ENCODE measurements around the gene LZTS2. TPM values are rescaled to one million over a fixed set of nuclear protein-coding genes. Genes with fewer than 3 reads are reported as not detected.
"Not testable (repeated sequence)": the region's sequence is repeated elsewhere in the genome, so short reads cannot be mapped to it uniquely, and the experiment has no call there.

LZTS2 gene
- total RNA-seq, 3 donors from 2014 or later = 9.3 to 10.2 (median 9.8) TPM

DNA sequence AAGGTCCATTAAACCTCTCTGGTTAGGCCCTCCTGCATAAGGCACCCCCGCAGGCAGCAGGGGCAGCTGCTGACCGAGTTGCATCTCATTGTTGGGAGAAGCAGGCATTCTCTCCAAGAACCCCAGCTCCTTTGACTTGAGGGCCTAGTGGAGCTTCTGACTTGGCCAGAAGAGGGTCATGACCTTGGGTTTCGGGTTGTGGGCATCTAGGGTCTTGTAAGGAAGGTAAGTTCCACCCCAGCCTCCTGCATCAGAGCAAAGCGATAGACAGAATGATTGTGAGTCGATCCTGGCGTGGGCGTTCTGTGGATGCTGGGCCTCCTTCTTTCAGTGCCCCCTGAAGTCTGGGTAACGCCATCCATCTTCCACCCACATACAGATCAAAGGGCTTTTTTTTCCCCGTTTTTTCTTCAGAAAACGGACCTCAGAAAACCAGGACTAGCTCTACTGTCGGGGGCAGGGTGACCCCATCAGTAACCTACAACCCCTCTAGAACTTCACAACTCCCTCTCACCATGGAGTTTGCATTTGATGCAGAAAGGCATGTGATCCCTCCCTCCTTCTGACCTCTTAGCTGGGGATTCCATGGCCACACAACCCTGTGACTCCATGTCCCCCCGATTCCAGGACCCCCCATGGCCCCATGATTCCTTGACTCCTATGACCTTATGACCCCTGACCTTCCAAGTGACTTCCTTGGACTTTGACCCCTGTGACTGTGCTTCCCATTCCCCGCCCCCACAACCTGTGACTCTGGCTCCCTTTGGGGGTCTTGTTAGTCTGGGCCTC is 27.3 kb upstream of the LZTS2 start:
- H3K36me3 Mint-ChIP-seq (ENCODE audit: insufficient read depth) = peaks cover 2% of the 10 kb centered on the region
- no peaks in the 10 kb centered on the region for H3K27me3 Mint-ChIP-seq (ENCODE audit: low read depth)
- DNase-seq = no peak
- no peaks in the 10 kb centered on the region for H3K9me3 Mint-ChIP-seq
- H3K4me3 Mint-ChIP-seq = no peak overlapping the region
- no peak for ATAC-seq
- H3K4me1 Mint-ChIP-seq (ENCODE audit: low read depth) = peaks cover 11% of the 10 kb centered on the region

DNA sequence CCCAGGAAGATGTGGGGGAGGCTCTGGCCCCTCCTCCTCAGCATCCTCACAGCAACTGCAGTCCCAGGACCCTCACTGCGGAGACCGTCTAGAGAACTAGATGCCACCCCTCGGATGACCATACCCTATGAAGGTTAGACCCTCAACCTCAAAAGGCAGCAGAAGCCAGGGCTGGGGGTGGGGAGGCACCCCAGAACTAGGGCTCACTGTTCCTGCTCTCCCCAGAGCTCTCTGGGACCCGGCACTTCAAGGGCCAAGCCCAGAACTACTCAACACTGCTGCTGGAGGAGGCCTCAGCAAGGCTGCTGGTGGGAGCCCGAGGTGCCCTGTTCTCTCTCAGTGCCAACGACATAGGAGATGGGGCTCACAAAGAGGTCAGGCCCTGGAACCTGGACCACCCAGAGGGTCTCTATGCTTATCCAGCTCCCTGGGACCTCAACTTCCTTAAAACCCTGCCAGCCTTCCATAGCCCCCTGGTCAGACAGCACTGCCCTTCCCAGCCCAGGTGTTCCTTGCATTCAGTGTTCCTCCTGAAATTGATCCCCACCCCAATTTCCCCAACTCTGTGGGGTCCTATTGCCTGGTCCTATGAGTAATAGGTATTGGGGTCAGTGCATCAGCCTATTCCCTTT is 26.6 kb upstream of the LZTS2 start:
- H3K27me3 Mint-ChIP-seq (ENCODE audit: low read depth) = no peaks in the 10 kb centered on the region
- no peaks in the 10 kb centered on the region for H3K9me3 Mint-ChIP-seq
- peaks cover 11% of the 10 kb centered on the region for H3K4me1 Mint-ChIP-seq (ENCODE audit: low read depth)
- ATAC-seq (no peak), DNase-seq (no peak)
- no peak overlapping the region for H3K4me3 Mint-ChIP-seq
- no peaks in the 10 kb centered on the region for H3K36me3 Mint-ChIP-seq (ENCODE audit: insufficient read depth)

DNA sequence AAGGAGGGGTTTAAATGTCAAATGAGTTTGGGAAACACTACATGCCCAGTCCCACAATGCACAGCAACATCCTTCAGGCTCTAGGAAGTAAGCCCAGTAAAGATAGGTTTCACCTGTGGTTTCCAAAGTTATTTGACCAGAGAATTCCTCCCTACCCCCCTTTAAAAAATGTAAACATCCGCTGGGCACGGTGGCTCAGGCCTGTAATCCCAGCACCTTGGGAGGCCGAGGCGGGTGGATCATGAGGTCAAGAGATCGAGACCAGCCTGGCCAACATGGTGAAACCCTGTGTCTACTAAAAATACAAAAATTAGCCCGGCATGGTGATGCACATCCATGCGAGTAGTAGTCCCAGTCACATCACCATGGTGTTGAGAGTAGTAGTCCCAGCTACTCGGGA is 24.2 kb upstream of the LZTS2 start:
- not testable (repeated sequence) for H3K27me3 Mint-ChIP-seq (ENCODE audit: low read depth); ATAC-seq; H3K9me3 Mint-ChIP-seq; H3K4me3 Mint-ChIP-seq; H3K36me3 Mint-ChIP-seq (ENCODE audit: insufficient read depth); DNase-seq; H3K4me1 Mint-ChIP-seq (ENCODE audit: low read depth)

DNA sequence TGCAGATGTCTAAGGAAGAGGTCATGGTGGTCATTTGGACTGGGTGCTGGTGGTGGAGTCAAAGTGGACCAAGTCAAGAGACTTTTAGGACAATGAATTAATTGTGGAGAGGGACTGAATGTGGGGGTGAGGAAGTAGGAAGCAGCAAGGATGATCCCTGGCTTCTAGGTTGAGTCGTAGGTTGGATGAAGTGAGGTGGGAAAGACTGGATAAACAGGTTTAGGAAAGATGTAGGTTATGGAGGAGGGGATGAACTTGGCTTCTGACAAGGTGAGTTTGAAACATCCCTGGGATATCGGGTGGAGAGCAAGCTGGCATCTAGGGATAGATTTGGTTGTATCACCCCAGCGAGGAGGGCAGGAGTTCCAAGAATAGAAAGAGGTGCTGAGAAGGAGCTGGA is 22.7 kb upstream of the LZTS2 start:
- peaks cover 8% of the 10 kb centered on the region for H3K36me3 Mint-ChIP-seq (ENCODE audit: insufficient read depth)
- DNase-seq = no peak
- no peak overlapping the region for H3K4me3 Mint-ChIP-seq
- no peaks in the 10 kb centered on the region for H3K4me1 Mint-ChIP-seq (ENCODE audit: low read depth)
- ATAC-seq = no peak
- H3K9me3 Mint-ChIP-seq = no peaks in the 10 kb centered on the region
- no peaks in the 10 kb centered on the region for H3K27me3 Mint-ChIP-seq (ENCODE audit: low read depth)

DNA sequence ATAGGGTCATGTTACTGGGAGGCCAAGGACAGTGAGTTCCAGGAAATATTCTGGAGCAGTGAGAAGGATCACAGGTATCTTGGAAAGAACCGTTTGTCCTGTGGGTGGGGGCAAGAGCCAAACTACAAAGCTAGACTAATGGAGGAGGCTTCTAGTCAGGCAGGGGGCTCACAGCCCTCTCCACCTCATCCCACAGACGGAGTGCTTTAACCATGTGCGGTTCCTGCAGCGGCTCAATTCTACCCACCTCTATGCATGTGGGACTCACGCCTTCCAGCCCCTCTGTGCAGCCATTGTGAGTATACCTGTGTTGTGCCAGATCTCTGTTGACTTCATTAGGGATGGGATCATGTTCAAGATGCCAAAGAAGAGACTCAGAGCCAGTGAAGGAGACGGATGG is 22.2 kb upstream of the LZTS2 start:
- DNase-seq (no peak), ATAC-seq (no peak)
- no peaks in the 10 kb centered on the region for H3K9me3 Mint-ChIP-seq
- H3K36me3 Mint-ChIP-seq (ENCODE audit: insufficient read depth) = peaks cover 10% of the 10 kb centered on the region
- no peak overlapping the region for H3K4me3 Mint-ChIP-seq
- no peaks in the 10 kb centered on the region for H3K4me1 Mint-ChIP-seq (ENCODE audit: low read depth)
- no peaks in the 10 kb centered on the region for H3K27me3 Mint-ChIP-seq (ENCODE audit: low read depth)

DNA sequence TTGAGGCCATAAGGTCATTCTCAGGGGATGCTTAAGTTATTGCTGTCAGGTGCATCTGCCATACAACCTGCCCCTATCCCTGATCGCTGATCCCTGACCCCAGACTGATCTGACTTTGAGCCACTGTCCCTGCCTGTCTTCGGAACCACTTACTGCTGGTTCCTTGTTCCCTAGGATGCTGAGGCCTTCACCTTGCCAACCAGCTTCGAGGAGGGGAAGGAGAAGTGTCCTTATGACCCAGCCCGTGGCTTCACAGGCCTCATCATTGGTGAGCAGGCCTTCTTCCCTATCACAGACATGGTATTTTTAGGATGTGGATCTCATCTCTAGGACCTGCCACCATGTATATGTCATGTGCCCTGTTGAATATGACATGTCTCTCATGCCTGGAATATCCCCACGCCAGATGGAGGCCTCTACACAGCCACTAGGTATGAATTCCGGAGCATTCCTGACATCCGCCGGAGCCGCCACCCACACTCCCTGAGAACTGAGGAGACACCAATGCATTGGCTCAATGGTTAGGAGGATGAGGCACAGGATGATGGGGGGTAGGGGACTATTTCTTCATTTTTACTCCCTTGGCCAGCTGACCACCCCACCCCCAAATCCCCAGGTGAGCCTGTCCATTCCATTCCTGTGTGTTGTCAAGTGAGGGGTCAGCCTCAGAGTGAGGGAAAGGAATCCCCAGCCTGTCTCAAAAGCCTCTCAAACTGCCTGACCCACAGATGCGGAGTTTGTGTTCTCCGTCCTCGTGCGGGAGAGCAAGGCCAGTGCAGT is 21.3 kb upstream of the LZTS2 start:
- H3K27me3 Mint-ChIP-seq (ENCODE audit: low read depth) = no peaks in the 10 kb centered on the region
- H3K9me3 Mint-ChIP-seq = no peaks in the 10 kb centered on the region
- H3K36me3 Mint-ChIP-seq (ENCODE audit: insufficient read depth) = peaks cover 12% of the 10 kb centered on the region
- ATAC-seq (no peak), DNase-seq (no peak)
- no peak overlapping the region for H3K4me3 Mint-ChIP-seq
- no peaks in the 10 kb centered on the region for H3K4me1 Mint-ChIP-seq (ENCODE audit: low read depth)

DNA sequence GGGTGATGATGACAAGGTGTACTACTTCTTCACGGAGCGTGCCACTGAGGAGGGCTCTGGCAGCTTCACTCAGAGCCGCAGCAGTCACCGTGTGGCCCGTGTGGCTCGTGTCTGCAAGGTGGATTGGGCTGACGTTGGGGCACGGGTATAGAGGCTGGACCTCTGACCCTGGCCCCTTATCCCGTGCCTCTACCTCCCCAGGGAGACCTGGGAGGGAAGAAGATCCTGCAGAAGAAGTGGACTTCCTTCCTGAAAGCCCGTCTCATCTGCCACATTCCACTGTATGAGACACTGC is 20.8 kb upstream of the LZTS2 start:
- DNase-seq = no peak
- H3K27me3 Mint-ChIP-seq (ENCODE audit: low read depth) = no peaks in the 10 kb centered on the region
- H3K9me3 Mint-ChIP-seq = no peaks in the 10 kb centered on the region
- no peak overlapping the region for H3K4me3 Mint-ChIP-seq
- H3K36me3 Mint-ChIP-seq (ENCODE audit: insufficient read depth) = peaks cover 12% of the 10 kb centered on the region
- H3K4me1 Mint-ChIP-seq (ENCODE audit: low read depth) = no peaks in the 10 kb centered on the region
- no peak for ATAC-seq

DNA sequence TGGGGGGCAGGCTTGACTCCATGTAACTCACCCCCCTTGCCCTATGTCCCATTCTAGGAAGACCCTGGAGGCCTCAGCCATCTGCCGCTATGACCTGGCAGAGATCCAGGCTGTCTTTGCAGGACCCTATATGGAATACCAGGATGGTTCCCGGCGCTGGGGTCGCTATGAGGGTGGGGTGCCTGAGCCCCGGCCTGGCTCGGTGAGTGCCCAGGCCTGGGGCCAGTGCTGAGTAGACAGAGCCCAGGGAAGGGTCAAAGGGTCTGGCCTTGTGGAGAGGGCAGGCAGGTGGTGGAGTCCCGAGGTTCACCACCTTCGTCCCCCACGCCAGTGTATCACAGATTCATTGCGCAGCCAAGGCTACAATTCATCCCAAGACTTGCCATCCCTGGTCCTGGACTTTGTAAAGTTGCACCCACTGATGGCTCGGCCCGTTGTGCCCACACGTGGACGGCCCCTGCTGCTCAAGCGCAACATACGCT is 19.8 kb upstream of the LZTS2 start:
- H3K4me1 Mint-ChIP-seq (ENCODE audit: low read depth) = no peaks in the 10 kb centered on the region
- no peak overlapping the region for H3K4me3 Mint-ChIP-seq
- ATAC-seq (no peak), DNase-seq (no peak)
- H3K27me3 Mint-ChIP-seq (ENCODE audit: low read depth) = no peaks in the 10 kb centered on the region
- no peaks in the 10 kb centered on the region for H3K9me3 Mint-ChIP-seq
- peaks cover 15% of the 10 kb centered on the region for H3K36me3 Mint-ChIP-seq (ENCODE audit: insufficient read depth)

DNA sequence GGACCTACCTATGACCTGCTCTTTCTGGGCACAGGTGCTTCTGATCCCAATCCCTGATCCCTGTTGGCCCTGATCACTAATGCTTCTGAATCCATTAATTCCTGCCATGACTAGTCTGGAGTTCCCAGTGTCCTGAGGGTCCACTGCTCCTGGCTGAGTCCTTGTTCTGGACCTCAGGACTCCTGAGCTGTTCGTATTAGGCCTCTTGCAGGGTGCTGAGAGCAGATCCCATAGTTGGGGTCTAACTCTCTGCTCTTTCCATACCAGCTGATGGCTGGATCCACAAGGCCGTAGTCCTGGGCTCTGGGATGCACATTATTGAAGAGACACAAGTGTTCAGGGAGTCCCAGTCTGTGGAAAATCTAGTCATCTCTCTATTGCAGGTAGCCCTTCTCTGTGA is 19.3 kb upstream of the LZTS2 start:
- no peaks in the 10 kb centered on the region for H3K4me1 Mint-ChIP-seq (ENCODE audit: low read depth)
- ATAC-seq (no peak), DNase-seq (no peak)
- no peaks in the 10 kb centered on the region for H3K27me3 Mint-ChIP-seq (ENCODE audit: low read depth)
- H3K4me3 Mint-ChIP-seq = no peak overlapping the region
- peaks cover 15% of the 10 kb centered on the region for H3K36me3 Mint-ChIP-seq (ENCODE audit: insufficient read depth)
- no peaks in the 10 kb centered on the region for H3K9me3 Mint-ChIP-seq

DNA sequence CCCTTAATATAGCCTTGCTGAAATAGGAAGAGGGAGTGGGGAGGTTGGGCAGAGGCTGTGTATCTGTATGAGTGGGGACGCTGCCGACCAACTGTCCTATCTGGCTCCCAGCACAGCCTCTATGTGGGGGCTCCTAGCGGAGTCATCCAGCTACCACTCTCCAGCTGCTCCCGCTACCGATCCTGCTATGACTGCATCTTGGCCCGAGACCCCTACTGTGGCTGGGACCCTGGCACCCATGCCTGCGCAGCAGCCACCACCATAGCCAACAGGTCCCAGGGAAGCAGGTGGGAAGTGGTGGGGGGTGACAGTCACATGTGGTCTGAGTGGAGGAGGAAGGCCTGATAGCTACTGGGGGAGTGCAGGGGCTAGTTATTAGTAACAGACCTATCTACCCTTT is 18.9 kb upstream of the LZTS2 start:
- H3K4me3 Mint-ChIP-seq = no peak overlapping the region
- no peaks in the 10 kb centered on the region for H3K9me3 Mint-ChIP-seq
- no peaks in the 10 kb centered on the region for H3K27me3 Mint-ChIP-seq (ENCODE audit: low read depth)
- DNase-seq = no peak
- peaks cover 3% of the 10 kb centered on the region for H3K4me1 Mint-ChIP-seq (ENCODE audit: low read depth)
- ATAC-seq = no peak
- H3K36me3 Mint-ChIP-seq (ENCODE audit: insufficient read depth) = peaks cover 15% of the 10 kb centered on the region

DNA sequence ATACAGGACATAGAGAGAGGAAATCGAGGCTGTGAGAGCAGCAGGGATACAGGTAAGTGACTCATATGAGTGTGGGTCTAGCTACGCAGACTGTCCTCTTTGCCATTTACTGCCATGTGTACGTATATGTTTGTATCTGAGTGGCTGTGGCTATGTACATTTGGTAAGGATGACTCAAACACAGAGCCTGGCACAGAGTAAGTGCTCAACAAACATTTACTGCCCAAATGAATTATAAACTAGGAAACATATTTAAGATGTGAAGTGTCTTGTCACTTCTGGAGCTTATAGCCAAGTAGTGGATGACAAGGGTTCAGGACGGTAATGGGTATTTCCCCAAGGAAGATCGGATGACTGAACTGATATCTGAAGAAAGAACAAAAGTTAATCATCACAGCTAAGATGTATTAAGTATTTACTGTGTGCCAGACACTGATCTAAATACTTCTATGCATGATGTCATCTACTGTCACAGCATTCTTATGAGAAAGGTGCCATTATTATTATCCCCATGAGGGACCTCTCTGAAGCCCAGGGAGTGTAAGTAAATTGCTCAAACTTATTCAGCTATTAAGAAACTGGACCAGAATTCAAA is 18.3 kb upstream of the LZTS2 start:
- H3K4me1 Mint-ChIP-seq (ENCODE audit: low read depth) = peaks cover 9% of the 10 kb centered on the region
- no peak for DNase-seq
- H3K9me3 Mint-ChIP-seq = no peaks in the 10 kb centered on the region
- no peak for ATAC-seq
- H3K36me3 Mint-ChIP-seq (ENCODE audit: insufficient read depth) = peaks cover 15% of the 10 kb centered on the region
- no peaks in the 10 kb centered on the region for H3K27me3 Mint-ChIP-seq (ENCODE audit: low read depth)
- no peak overlapping the region for H3K4me3 Mint-ChIP-seq

DNA sequence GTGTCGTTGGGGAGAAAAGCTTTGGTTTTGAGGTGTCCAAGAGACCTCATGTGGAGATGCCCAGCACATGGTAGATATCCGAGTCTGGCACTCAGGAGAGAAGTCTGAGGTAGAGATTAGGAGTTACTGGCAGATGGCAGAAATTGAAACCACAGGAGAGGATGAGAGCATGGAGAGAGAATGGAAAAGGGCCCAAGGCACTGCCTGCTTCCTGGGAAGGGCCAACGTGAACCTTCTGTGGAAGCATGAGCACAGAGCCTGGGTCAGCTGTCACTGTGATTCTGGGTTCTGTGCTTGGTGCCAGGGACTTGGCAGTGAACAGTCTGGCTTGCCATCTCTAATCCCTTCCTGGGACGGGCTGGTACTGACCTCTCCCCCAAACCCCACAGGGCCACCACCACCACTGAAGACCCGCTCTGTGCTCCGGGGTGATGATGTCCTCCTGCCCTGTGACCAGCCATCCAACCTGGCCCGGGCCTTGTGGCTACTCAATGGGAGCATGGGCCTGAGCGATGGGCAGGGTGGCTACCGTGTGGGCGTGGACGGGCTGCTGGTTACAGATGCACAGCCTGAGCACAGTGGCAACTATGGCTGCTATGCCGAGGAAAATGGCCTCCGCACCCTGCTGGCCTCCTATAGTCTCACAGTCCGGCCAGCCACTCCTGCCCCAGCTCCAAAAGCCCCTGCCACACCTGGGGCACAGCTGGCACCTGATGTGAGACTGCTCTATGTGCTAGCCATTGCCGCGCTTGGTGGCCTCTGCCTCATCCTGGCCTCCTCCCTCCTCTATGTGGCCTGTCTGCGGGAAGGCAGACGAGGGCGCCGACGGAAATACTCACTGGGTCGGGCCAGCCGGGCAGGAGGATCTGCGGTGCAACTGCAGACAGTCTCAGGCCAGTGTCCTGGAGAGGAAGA is 16.4 kb upstream of the LZTS2 start:
- Mint-ChIP-seq H3K36me3 (ENCODE audit: insufficient read depth) (peaks cover 19% of the 10 kb centered on the region), H3K4me1 (ENCODE audit: low read depth) (peaks cover 21% of the 10 kb centered on the region), H3K4me3 (no peak overlapping the region), H3K9me3 (no peaks in the 10 kb centered on the region), H3K27me3 (ENCODE audit: low read depth) (no peaks in the 10 kb centered on the region)
- no peak for ATAC-seq
- DNase-seq = no peak

DNA sequence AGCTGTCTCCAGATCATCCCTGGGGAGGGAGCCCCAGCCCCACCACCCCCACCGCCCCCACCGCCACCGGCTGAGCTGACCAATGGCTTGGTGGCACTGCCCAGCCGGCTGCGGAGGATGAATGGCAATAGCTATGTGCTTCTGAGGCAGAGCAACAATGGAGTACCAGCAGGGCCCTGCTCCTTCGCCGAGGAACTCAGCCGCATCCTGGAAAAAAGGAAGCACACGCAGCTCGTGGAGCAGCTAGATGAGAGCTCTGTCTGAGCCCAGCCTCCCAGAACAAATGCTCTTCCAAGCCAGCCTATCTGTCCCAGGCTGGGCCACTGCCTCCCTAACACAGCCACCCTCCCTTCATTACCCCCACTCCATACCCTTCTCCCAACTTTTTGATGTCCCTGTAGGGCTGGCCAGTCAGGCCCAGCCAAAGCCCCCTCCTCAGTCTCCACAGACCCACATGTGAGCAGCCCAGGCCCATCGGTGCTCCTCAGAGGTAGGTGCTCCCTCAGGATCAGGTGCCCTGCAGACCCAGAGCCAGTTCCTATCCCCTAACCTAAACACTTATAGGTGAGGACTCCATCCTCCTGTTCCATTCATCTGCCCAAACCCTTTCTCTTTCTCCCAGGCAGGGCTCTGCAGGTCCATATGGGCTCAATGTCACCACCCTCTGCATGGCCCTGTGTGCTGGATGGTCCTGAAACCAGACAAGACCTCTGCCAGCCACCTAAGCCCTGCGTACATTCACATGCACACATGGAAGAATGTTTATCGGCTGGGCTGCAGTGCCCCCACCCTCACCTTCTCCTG is 15.5 kb upstream of the LZTS2 start:
- no peak overlapping the region for H3K4me3 Mint-ChIP-seq

More for the DNA sequence above, 15.5 kb upstream of the LZTS2 start:
- Mint-ChIP-seq H3K36me3 (ENCODE audit: insufficient read depth) (peaks cover 19% of the 10 kb centered on the region), H3K27me3 (ENCODE audit: low read depth) (no peaks in the 10 kb centered on the region), H3K9me3 (no peaks in the 10 kb centered on the region), H3K4me1 (ENCODE audit: low read depth) (peaks cover 23% of the 10 kb centered on the region)
- DNase-seq (no peak), ATAC-seq (no peak)

Data from activated T-cell treated with anti-CD3 and anti-CD28 coated beads, Interleukin-2, amount 50 U/mL, for 4 hours (primary cell).